HEK293 (cell line): ENCODE data around the gene FOXRED2.

ENCODE experiments used
- SALL2 ChIP-seq: fragments of 450-650 bp; formaldehyde crosslinking; IDR thresholded peaks from 2 replicates; pipeline ENCODE4 v1.5.0; 2017; ENCODE audit warnings: missing biosample characterization, mild to moderate bottlenecking, missing genetic modification characterization, borderline replicate concordance
- ZNF274 ChIP-seq, 2 experiments: fragments of 200-500 bp in 1 of 2; fragments of 450-650 bp in 1 of 2; sonication (Bioruptor generic) in 1 of 2; formaldehyde crosslinking in 1 of 2; IDR thresholded peaks; 2 replicates each; pipeline versions ENCODE4 v1.5.1 to v1.6.1; 2014 to 2016; ENCODE audit warnings: borderline replicate concordance in 1 of 2, inconsistent platforms in 1 of 2, low read length in 1 of 2, missing biosample characterization in 1 of 2, missing genetic modification characterization in 1 of 2
- ZNF560 ChIP-seq: fragments of 450-650 bp; formaldehyde crosslinking; IDR thresholded peaks from 2 replicates; pipeline ENCODE4 v1.5.1; 2017; ENCODE audit warnings: missing biosample characterization, missing genetic modification characterization, borderline replicate concordance
- ZNF596 ChIP-seq: fragments of 450-650 bp; IDR thresholded peaks from 2 replicates; pipeline ENCODE4 v1.5.0; 2018; ENCODE audit warnings: missing biosample characterization, mild to moderate bottlenecking, missing genetic modification characterization, moderate library complexity
- ZNF76 ChIP-seq: fragments of 450-650 bp; formaldehyde crosslinking; IDR thresholded peaks from 2 replicates; pipeline ENCODE4; 2016; ENCODE audit warnings: low read depth, missing biosample characterization, missing genetic modification characterization, borderline replicate concordance
- ZNF777 ChIP-seq: fragments of 450-650 bp; formaldehyde crosslinking; IDR thresholded peaks from 2 replicates; pipeline ENCODE4 v1.5.1; 2017; ENCODE audit warnings: missing biosample characterization, missing genetic modification characterization, borderline replicate concordance
- TF ChIP-seq, protein P1 (sequence below): fragments of 450-650 bp; formaldehyde crosslinking; IDR thresholded peaks from 2 replicates; pipeline ENCODE4 v1.5.1; 2016; ENCODE audit warnings: missing biosample characterization, missing genetic modification characterization, low read depth
- TF ChIP-seq, protein P2 (sequence below): fragments of 450-650 bp; formaldehyde crosslinking; IDR thresholded peaks from 2 replicates; pipeline ENCODE4 v1.5.1; 2016; ENCODE audit warnings: missing biosample characterization, missing genetic modification characterization
- TF ChIP-seq, protein P3 (sequence below): fragments of 450-650 bp; formaldehyde crosslinking; IDR thresholded peaks from 2 replicates; pipeline ENCODE4 v1.5.1; 2016; ENCODE audit warnings: missing biosample characterization, missing genetic modification characterization

- no peak for TF ChIP-seq ZNF76 (tag by site-specific recombination)
- no peak for TF ChIP-seq ZNF274 (IDR thresholded peaks at IDR 0.05; ENCODE audit: low read length)
- TF ChIP-seq ZNF274 (tag by site-specific recombination; IDR thresholded peaks at IDR 0.05; ENCODE audit: borderline replicate concordance): no peak
- TF ChIP-seq, protein P1, sequence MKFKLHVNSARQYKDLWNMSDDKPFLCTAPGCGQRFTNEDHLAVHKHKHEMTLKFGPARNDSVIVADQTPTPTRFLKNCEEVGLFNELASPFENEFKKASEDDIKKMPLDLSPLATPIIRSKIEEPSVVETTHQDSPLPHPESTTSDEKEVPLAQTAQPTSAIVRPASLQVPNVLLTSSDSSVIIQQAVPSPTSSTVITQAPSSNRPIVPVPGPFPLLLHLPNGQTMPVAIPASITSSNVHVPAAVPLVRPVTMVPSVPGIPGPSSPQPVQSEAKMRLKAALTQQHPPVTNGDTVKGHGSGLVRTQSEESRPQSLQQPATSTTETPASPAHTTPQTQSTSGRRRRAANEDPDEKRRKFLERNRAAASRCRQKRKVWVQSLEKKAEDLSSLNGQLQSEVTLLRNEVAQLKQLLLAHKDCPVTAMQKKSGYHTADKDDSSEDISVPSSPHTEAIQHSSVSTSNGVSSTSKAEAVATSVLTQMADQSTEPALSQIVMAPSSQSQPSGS (tag by site-specific recombination): no peak
- TF ChIP-seq, protein P2, sequence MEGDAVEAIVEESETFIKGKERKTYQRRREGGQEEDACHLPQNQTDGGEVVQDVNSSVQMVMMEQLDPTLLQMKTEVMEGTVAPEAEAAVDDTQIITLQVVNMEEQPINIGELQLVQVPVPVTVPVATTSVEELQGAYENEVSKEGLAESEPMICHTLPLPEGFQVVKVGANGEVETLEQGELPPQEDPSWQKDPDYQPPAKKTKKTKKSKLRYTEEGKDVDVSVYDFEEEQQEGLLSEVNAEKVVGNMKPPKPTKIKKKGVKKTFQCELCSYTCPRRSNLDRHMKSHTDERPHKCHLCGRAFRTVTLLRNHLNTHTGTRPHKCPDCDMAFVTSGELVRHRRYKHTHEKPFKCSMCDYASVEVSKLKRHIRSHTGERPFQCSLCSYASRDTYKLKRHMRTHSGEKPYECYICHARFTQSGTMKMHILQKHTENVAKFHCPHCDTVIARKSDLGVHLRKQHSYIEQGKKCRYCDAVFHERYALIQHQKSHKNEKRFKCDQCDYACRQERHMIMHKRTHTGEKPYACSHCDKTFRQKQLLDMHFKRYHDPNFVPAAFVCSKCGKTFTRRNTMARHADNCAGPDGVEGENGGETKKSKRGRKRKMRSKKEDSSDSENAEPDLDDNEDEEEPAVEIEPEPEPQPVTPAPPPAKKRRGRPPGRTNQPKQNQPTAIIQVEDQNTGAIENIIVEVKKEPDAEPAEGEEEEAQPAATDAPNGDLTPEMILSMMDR: no peak
- no peak for TF ChIP-seq ZNF560 (tag by site-specific recombination)
- TF ChIP-seq SALL2 (tag by site-specific recombination): no peak
- no peak for TF ChIP-seq ZNF596
- TF ChIP-seq, protein P3, sequence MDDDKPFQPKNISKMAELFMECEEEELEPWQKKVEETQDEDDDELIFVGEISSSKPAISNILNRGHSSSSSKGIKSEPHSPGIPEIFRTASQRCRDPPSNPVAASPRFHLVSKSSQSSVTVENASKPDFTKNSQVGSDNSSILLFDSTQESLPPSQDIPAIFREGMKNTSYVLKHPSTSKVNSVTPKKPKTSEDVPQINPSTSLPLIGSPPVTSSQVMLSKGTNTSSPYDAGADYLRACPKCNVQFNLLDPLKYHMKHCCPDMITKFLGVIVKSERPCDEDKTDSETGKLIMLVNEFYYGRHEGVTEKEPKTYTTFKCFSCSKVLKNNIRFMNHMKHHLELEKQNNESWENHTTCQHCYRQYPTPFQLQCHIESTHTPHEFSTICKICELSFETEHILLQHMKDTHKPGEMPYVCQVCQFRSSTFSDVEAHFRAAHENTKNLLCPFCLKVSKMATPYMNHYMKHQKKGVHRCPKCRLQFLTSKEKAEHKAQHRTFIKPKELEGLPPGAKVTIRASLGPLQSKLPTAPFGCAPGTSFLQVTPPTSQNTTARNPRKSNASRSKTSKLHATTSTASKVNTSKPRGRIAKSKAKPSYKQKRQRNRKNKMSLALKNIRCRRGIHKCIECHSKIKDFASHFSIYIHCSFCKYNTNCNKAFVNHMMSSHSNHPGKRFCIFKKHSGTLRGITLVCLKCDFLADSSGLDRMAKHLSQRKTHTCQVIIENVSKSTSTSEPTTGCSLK: no peak
- TF ChIP-seq ZNF777: no peak
Observed at GRCh38 chr22:36457688-36458450, 49.0 kb downstream of the FOXRED2 start.
